ENCODE measurements around the gene CTNNA1. TPM values are rescaled to one million over a fixed set of nuclear protein-coding genes. Genes with fewer than 3 reads are reported as not detected.
A peak's percentile ranks its signal among the peaks of the same experiment; 100 is the strongest.
"Not testable (repeated sequence)": the region's sequence is repeated elsewhere in the genome, so short reads cannot be mapped to it uniquely, and the experiment has no call there.

CTNNA1 gene
- total RNA-seq = 100 to 1,000 TPM; 259 to 314 TPM
- long read RNA-seq, transcript CTNNA1-201 (18 exons, 3,756 nt) = major isoform, 397 of 493 reads
- long read RNA-seq, partial matches to known transcripts = 69 of 493 reads
- long read RNA-seq, other reads (novel, unspliced or antisense) = 23 of 493 reads

- ATAC-seq = peak; percentile 90 to 92
- intact Hi-C loops (cut with DNase I) = loop anchor here in 1 of 2 donors (5.0 kb wide), 1 partner anchor 176 kb away; the partner anchor contains the start of gene HSPA9
Observed at GRCh38 chr5:138752951-138753793, at the start of gene CTNNA1. CTNNA1 (plus strand) TSS chr5:138753425; CDS start chr5:138781925, 28,500 bp downstream.

DNA sequence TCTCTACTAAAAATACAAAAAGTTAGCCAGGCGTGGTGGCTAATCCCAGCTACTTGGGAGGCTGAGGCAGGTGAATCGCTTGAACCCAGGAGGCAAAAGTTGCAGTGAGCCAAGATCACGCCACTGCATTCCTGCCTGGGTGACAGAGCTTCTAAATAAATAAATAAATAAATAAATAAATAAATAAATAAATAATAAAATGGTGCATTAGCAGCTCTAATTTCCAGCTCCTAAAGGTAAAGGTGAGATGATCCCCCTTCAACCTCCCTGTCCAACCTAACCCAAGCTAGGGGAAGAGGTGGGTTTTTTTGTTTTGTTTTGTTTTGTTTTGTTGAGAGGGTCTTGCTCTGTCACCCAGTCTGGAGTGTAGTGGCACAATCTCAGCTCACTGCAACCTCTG, 49.4 kb upstream of the CTNNA1 start:
- intact Hi-C loops (cut with DNase I); ATAC-seq; DNase-seq: not testable (repeated sequence)

More at GRCh38 chr5:138752951-138753793, at the start of gene CTNNA1:
- DNase-seq = peak; percentile 83

DNA sequence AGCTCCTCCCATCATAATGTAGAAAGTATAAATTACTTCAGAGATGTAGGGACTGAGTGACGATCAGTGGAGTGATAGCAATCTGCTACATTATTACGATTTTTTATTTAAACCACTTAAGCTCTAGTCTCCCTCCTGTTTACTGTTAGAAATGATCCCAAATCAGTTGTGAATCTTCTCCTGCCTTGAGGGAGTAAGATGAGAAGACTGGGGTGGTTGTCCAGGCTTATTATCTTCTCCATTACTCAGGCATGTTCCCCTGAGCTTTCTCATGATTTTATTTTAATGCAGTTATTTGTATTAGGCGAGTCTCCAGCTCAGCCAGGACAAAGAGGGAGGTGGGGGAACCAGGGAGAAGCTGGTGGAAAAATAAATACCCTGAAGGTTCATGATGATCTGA, 48.2 kb upstream of the CTNNA1 start:
- intact Hi-C loops (cut with DNase I) = no loop called here
- DNase-seq (no peak), ATAC-seq (no peak)

DNA sequence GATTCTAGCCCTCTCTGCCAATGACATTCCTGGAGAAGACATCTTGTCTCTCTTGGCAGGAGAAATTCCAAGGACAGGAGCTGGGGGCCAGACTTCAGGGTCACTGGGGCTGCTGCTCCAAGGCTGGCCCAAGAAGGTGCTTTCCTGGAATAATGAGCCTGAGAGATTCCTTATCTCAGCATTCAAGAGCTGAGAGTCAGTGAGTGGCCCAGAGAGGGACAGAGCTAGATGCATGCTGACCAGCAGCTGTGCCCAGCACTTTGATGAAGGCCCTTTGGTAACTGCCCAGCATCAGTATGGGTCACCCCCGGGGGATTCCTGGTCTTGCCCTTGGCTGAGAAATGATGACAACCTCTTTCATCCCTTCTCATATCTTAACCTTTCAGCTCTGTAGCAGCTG, 47.7 kb upstream of the CTNNA1 start:
- DNase-seq (no peak), ATAC-seq (no peak)
- intact Hi-C loops (cut with DNase I) = no loop called here

DNA sequence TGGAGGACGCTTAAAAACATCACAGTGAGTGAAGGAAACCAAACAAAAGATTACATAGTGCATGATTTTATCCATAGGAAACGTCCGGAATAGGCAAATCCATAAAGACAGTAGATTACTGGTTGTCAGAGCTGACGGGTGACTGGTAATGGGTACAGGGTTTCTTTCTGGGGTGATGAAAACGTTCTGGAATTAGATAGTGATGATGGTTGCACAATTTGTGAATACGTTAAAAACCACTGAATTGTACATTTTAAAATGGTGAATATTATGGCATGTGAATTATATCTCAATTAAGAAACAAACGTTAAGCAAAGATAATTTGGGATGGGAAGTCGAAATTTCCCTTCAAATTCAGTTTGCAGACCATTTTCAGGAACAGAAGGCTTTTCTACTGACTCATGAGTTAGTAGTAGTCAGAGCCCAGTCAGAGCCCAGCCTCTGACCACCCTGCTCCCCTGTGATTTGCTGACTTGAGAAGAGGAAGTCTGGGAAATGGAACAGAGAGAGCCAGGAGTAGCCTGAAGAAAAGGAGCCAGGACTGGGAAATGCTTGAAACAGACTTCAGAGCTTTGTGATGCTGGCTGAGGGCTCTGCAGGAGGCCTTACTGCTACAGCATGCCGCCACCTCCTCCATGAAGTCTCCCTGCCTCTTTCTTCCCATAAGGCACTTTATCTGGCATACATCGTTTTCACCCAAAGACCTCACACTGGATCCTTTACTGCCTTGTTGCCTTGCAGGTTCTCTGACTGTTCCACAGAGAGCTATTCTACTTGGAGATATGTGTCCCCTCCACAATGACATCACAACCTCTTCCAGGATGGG, 46.4 kb upstream of the CTNNA1 start:
- intact Hi-C loops (cut with DNase I) = no loop called here
- ATAC-seq (peak; percentile 84 to 98), DNase-seq (peak; percentile 44)

DNA sequence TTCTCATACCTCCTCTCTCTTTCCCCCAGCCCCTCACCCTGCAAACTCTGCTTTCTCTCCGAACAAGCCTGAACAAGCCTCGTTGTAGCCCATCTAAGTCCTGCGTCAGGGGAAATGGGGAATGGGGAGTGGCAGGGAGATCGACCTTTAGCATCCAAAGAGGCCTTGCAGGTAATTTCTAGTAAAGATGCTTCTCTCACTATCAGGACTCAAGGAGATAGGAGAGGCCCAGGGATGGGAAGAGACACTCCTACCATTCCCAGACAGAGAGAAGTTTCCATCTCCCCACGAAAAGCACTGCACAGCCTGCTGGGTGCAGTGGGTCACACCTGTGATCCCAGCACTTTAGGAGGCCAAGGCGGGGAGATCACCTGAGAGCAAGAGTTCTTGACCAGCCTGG, 44.4 kb upstream of the CTNNA1 start:
- ATAC-seq (no peak), DNase-seq (no peak)
- intact Hi-C loops (cut with DNase I) = no loop called here

DNA sequence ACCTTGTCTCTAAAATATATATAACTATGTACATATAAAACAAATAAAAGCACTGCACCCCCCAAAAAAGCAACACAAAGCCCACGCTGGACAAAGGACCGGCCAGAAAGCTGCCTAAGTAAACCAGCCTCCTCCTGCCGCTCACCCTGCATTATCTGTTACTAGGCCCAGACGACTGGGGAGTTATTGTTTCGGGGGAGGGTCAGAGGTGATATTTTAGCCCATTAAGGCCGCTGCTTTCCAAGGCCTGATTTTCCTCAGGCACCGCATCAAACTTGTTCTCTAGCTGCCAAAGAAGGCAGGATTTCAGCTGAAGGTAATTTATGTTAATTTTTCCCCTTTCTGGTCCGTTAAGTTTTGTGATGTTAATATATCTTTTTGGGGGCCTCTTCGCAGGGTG, 44.0 kb upstream of the CTNNA1 start:
- intact Hi-C loops (cut with DNase I) = no loop called here
- ATAC-seq = no peak
- no peak for DNase-seq

- no peak for ATAC-seq
- DNase-seq = no peak
- intact Hi-C loops (cut with DNase I) = no loop called here
Observed at GRCh38 chr5:138711087-138711486, 42.1 kb upstream of the CTNNA1 start.

DNA sequence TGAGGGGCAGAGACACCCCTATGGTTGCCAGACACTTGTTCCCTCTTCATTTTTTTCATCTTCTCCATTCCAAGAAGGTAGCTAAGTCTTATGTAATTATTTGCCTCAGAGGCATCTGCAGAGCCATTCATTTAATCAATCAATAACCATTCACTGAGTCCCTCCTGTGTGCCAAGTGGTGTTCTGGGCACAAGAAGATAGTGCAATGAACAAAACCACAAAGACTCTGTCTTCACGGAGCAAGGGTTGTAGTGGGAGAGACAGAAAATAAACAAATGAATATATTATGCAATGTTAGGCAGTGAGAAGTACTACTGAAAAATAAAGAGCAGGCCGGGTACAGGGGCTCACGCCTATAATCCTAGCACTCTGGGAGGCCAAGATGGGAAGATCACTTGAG, 41.4 kb upstream of the CTNNA1 start:
- ATAC-seq = no peak
- intact Hi-C loops (cut with DNase I) = no loop called here

DNA sequence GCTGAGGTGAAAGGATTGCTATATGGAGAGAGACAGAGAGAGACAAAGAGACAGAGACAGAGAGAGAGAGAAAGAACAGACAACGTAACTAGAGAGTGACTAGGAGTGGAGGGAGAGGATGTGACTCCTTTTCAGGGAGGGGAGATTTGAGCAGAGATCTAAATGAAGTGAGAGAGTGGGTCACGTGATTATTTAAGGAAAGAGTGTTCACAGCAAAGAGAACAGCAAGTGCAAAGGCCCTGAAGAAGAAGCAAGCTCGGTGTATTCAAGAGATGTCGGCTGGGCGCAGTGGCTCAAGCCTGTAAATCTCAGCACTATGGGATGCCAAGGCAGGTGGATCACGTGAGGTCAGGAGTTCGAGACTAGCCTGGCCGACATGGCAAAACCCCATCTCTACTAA, 40.9 kb upstream of the CTNNA1 start:
- intact Hi-C loops (cut with DNase I) = no loop called here
- ATAC-seq = no peak
- no peak for DNase-seq

More for the DNA sequence above, 41.4 kb upstream of the CTNNA1 start:
- no peak for DNase-seq

GRCh38 chr5:138712791-138713190, 40.4 kb upstream of the CTNNA1 start:
- intact Hi-C loops (cut with DNase I) = no loop called here
- no peak for DNase-seq
- ATAC-seq = no peak

DNA sequence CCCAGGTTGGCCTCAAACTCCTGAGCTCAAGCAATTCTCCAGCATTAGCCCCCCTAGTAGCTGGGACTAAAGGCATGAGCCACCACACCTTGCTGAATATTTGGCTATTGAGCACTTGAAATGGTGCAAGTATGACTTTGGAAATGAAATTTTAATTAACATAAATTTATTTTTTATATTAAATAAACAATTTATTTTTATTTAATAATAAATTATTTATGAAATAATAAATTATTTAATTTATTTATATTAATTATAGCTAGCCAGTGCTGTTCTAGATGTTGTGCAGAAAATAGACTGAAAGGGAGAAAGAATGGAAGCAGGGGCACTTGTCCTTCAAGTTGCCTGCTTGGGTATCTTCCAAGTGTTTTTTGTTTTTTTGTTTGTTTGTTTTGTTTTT, 40.0 kb upstream of the CTNNA1 start:
- DNase-seq (no peak), ATAC-seq (no peak)
- intact Hi-C loops (cut with DNase I) = no loop called here

GRCh38 chr5:138714694-138715093, 38.5 kb upstream of the CTNNA1 start:
- no peak for DNase-seq
- intact Hi-C loops (cut with DNase I) = no loop called here
- ATAC-seq = no peak

- ATAC-seq; intact Hi-C loops (cut with DNase I); DNase-seq: not testable (repeated sequence)
Observed at GRCh38 chr5:138715931-138716432, 37.2 kb upstream of the CTNNA1 start.

DNA sequence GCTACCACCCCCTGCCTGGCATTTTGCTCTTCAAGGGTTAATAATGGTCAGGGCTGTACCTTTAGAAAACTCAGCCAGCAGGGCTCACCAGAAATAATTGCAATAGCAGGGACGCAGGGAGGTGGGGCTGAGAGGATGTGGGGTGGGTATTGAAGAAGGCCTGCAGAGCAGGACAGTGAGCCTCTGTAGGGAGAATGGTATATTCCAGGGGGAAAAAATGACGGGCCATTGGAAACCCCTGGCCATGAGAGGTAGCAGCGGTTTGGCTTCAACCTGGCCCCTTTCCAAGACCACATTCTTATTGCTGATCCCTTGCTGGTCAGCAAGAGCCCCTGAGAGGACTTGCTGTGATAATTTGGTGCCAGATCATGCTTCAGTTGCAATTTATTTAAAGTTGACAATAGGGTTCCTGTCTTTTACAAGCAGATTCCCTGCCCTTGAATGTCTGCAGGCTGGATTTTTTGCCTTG, 36.7 kb upstream of the CTNNA1 start:
- no peak for ATAC-seq
- intact Hi-C loops (cut with DNase I) = no loop called here

GRCh38 chr5:138717399-138717798, 35.8 kb upstream of the CTNNA1 start:
- intact Hi-C loops (cut with DNase I) = no loop called here

More for the DNA sequence above, 36.7 kb upstream of the CTNNA1 start:
- DNase-seq = no peak

DNA sequence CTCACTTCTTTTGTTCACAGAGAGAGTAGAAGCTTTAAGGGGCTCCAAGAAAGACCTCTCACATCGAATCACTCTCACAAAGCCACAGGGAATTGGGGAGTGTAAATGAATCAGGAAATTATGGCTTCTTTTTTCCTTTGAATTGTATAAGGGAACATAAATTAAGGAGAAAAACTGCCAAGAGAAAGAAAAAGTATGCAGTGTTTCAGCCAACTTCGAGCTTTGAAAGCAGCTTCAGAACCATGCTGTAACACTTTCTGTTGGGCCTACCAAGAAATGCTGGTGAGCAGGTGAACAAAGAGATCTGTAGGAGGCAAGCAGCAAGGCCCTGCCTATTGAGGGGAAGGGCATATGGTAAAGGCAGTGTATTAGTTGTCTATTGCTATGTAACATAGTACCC, 33.4 kb upstream of the CTNNA1 start:
- DNase-seq = no peak
- ATAC-seq = no peak
- intact Hi-C loops (cut with DNase I) = no loop called here

More at GRCh38 chr5:138717399-138717798, 35.8 kb upstream of the CTNNA1 start:
- DNase-seq = no peak
- ATAC-seq = no peak

- intact Hi-C loops (cut with DNase I) = no loop called here
- DNase-seq = no peak
- ATAC-seq = no peak
Observed at GRCh38 chr5:138720840-138721239, 32.4 kb upstream of the CTNNA1 start.

GRCh38 chr5:138721979-138722378, 31.2 kb upstream of the CTNNA1 start:
- ATAC-seq = no peak
- intact Hi-C loops (cut with DNase I) = no loop called here
- DNase-seq = no peak

Measured in left cardiac atrium (tissue), 4 donors.